A549 (cell line): Measurements from ENCODE around the gene NDUFB10. TPM values are rescaled to one million over a fixed set of nuclear protein-coding genes. Genes with fewer than 3 reads are reported as not detected.
A peak's percentile ranks its signal among the peaks of the same experiment; 100 is the strongest.

Experiments used
- ATAC-seq, 2 experiments: fragments of 200-7000 bp in 1 of 2; fragments of >200 bp in 1 of 2; cut with Nextera tagmentation in 1 of 2; cut with Tn5 transposase in 1 of 2; 3 replicates each; pipeline versions ENCODE4 v1.8.0 to v1.9.1; 2018 to 2020; ENCODE audit warnings: mild to moderate bottlenecking in 1 of 2, moderate library complexity in 1 of 2
- CTCF ChIA-PET: fragments of 300-600 bp; sonication (Branson Sonifier 250); formaldehyde crosslinking; extraction: SDS; loops from one replicate; lab custom pipeline; 2021; ENCODE audit warnings: antibody characterized with exemption, inconsistent platforms; lab: Yijun Ruan, JAX
- POLR2A ChIA-PET: fragments of 350-600 bp; formaldehyde crosslinking; extraction: SDS; loops from one replicate; lab custom pipeline; 2021; ENCODE audit warnings: antibody characterized with exemption, inconsistent platforms; lab: Yijun Ruan, JAX
- DNase-seq, 2 experiments: peaks; one replicate each; pipeline versions ENCODE4 v3.0.0 to v3.0.0-alpha.2; 2011 to 2016; ENCODE audit warnings: low read depth in 1 of 2, low spot score in 1 of 2
- FAIRE-seq: peaks from 2 replicates; lab custom pipeline; 2011; peaks lifted over from hg19 to GRCh38; lab: Jason Lieb, UNC
- H3K27ac ChIP-seq, 2 experiments: fragments of >200 bp; sonication (Bioruptor Twin); formaldehyde crosslinking; 3 replicates each; pipeline ENCODE4 v1.5.1; 2016 to 2017
- H3K4me1 ChIP-seq: fragments of >200 bp; sonication (Bioruptor Twin); formaldehyde crosslinking; 3 replicates; pipeline ENCODE4 v1.6.1; 2016
- H3K4me2 ChIP-seq: fragments of >200 bp; sonication (Bioruptor Twin); formaldehyde crosslinking; 3 replicates; pipeline ENCODE4 v1.6.1; 2016
- H3K4me3 ChIP-seq: fragments of >200 bp; sonication (Bioruptor Twin); formaldehyde crosslinking; 3 replicates; pipeline ENCODE4 v1.5.1; 2016
- H3K9me3 ChIP-seq: fragments of >200 bp; sonication (Bioruptor Twin); formaldehyde crosslinking; 3 replicates; pipeline ENCODE4 v1.6.1; 2016
- CEBPB ChIP-seq, 2 experiments: fragments of >200 bp in 1 of 2; sonication (Bioruptor Twin) in 1 of 2; formaldehyde crosslinking in 1 of 2; IDR thresholded peaks; 2 replicates each; pipeline ENCODE4 v1.6.1; 2012 to 2016
- EHF ChIP-seq: fragments of 250-450 bp; sonication (Bioruptor Pico); IDR thresholded peaks from 2 replicates; pipeline ENCODE4 v1.5.0; 2020; ENCODE audit warnings: mild to moderate bottlenecking
- EP300 ChIP-seq, 2 experiments: fragments of >200 bp; sonication (Bioruptor Twin); formaldehyde crosslinking; IDR thresholded peaks; 2 replicates in 1 of 2; 3 replicates in 1 of 2; pipeline ENCODE4 v1.6.1; 2016 to 2017
- FOSB ChIP-seq: fragments of 250-450 bp; sonication (Bioruptor Pico); IDR thresholded peaks from 2 replicates; pipeline ENCODE4 v1.5.0; 2020; ENCODE audit warnings: mild to moderate bottlenecking, moderate library complexity
- FOSL2 ChIP-seq, 2 experiments: fragments of 450-650 bp in 1 of 2; fragments of >200 bp in 1 of 2; sonication (Bioruptor Twin) in 1 of 2; formaldehyde crosslinking; IDR thresholded peaks; 2 replicates each; pipeline versions ENCODE4 v1.5.0 to v1.6.1; 2016 to 2020; ENCODE audit warnings: mild to moderate bottlenecking in 1 of 2, moderate library complexity in 1 of 2
- GATA3 ChIP-seq: IDR thresholded peaks from 2 replicates; pipeline ENCODE4 v1.6.1; 2012; ENCODE audit warnings: borderline replicate concordance
- HOXA7 ChIP-seq: fragments of 250-450 bp; sonication (Bioruptor Pico); IDR thresholded peaks from 2 replicates; pipeline ENCODE4 v1.5.0; 2020; ENCODE audit warnings: mild to moderate bottlenecking, moderate library complexity
- MAFK ChIP-seq: fragments of 450-650 bp; IDR thresholded peaks from 2 replicates; pipeline ENCODE4 v1.6.1; 2014; ENCODE audit not compliant: partially characterized antibody
- RFX5 ChIP-seq: fragments of 450-650 bp; IDR thresholded peaks from 2 replicates; pipeline ENCODE4 v1.7.1; 2014; ENCODE audit warnings: antibody characterized with exemption, mild to moderate bottlenecking, moderate library complexity
- TFCP2L1 ChIP-seq: fragments of 250-450 bp; sonication (Bioruptor Pico); IDR thresholded peaks from 2 replicates; pipeline ENCODE4 v1.5.0; 2021; ENCODE audit warnings: mild to moderate bottlenecking
- TP53 ChIP-seq: fragments of 250-450 bp; sonication (Bioruptor Pico); IDR thresholded peaks from 2 replicates; pipeline ENCODE4 v1.5.0; 2021; ENCODE audit warnings: mild to moderate bottlenecking, moderate library complexity
- ZNF302 ChIP-seq: fragments of 250-450 bp; sonication (Bioruptor Pico); IDR thresholded peaks from 2 replicates; pipeline ENCODE4 v1.9.0; 2021; ENCODE audit warnings: inconsistent platforms, mild to moderate bottlenecking, moderate library complexity
- WGBS: methylation state at CpG from one replicate; pipeline ENCODE4 v1.1.6; 2017; ENCODE audit errors: missing lambda C conversion rate; 5-methylcytosine and 5-hydroxymethylcytosine counted together
- polyA plus RNA-seq, 4 experiments: library from polyadenylated mRNA; depleted of rRNA in 3 of 4; stranded (reverse); fragments of >200 nt; fragmentation: RNase III in 1 of 4; extraction: RNeasy Plus Mini Kit Qiagen cat#74134 plus additional on column Dnase treatment in 1 of 4; gene quantifications; 2 replicates in 3 of 4; 3 replicates in 1 of 4; pipeline ENCODE4 v1.2.3, GENCODE V29; 2011 to 2017
- TF ChIP-seq, protein P1 (sequence below): fragments of >200 bp; sonication (Bioruptor Twin); formaldehyde crosslinking; IDR thresholded peaks from 3 replicates; pipeline ENCODE4 v1.6.1; 2016
- TF ChIP-seq, protein P2 (sequence below): fragments of >200 bp; sonication (Bioruptor Twin); formaldehyde crosslinking; IDR thresholded peaks from 2 replicates; pipeline ENCODE4 v1.6.1; 2016
- TF ChIP-seq, protein P3 (sequence below): IDR thresholded peaks from 2 replicates; pipeline ENCODE4 v1.6.1; 2012; ENCODE audit warnings: low read depth, borderline replicate concordance
- TF ChIP-seq, protein P4 (sequence below): IDR thresholded peaks from 2 replicates; pipeline ENCODE4 v1.6.1; 2012

NDUFB10 gene
- polyA plus RNA-seq, 2 of the 4 experiments (the other 2 are of a cell fraction), result 198 to 389 TPM

DNA sequence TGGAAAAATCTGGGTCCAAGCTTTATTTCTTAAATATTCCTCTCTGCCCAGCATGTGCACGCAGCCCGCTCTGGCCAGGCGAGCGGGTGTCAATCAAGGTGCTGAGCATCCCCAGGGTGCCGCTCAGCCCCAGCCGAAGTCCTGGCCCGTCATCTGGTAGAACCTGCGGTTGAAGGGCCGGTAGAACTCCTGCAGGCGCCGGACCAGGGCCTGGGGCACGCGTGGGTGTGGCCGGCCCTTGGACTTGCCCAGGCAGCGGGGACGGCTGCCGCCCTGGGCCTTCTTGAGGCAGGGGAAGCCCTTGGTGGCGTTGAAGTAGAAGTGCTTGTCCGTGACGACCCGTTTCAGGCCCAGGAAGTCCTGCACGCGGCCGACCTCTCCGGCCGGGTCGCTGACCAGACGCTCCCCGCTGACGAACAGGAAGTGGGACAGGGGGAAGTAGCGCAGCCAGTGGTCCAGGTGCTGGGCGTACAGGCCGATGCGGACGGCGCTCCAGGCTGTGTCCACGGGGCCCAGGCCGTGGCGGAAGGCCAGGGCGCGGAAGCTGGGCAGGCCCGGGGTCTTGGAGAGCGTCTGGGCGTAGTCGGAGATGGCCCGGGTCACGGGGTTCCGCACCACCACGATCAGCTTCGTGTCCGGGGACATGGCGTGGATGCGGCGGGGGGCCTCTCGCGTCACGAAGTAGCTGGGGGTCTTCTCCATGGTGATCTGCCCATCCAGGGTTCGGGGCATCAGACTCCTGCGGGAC lies 47.7 kb upstream of the NDUFB10 start:
- 97% methylated on average over 48 of the region's 59 CpGs for WGBS
- no peak overlapping the region for H3K4me3 ChIP-seq
- no peak for FAIRE-seq
- no peak for DNase-seq
- no peak for ATAC-seq
- H3K4me2 ChIP-seq, result no peak overlapping the region
- no peaks in the 10 kb centered on the region for H3K9me3 ChIP-seq
- TF ChIP-seq RFX5, result no peak
- no peak for TF ChIP-seq EP300 (IDR thresholded peaks at IDR 0.05)
- TF ChIP-seq, protein P1, sequence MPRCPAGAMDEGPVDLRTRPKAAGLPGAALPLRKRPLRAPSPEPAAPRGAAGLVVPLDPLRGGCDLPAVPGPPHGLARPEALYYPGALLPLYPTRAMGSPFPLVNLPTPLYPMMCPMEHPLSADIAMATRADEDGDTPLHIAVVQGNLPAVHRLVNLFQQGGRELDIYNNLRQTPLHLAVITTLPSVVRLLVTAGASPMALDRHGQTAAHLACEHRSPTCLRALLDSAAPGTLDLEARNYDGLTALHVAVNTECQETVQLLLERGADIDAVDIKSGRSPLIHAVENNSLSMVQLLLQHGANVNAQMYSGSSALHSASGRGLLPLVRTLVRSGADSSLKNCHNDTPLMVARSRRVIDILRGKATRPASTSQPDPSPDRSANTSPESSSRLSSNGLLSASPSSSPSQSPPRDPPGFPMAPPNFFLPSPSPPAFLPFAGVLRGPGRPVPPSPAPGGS, result no peak
- no peak for TF ChIP-seq EHF (CRISPR knock-in tag)
- ChIA-PET POLR2A (no interaction called here), CTCF (interaction anchor here (0.7 to 1.5 kb wide), 3 partner anchors 12 to 49 kb away, joined by 3 to 4 read pairs (median 3); no protein-coding TSS in a partner anchor)
- peaks cover 34% of the 10 kb centered on the region for H3K4me1 ChIP-seq
- H3K27ac ChIP-seq, result no peak overlapping the region

DNA sequence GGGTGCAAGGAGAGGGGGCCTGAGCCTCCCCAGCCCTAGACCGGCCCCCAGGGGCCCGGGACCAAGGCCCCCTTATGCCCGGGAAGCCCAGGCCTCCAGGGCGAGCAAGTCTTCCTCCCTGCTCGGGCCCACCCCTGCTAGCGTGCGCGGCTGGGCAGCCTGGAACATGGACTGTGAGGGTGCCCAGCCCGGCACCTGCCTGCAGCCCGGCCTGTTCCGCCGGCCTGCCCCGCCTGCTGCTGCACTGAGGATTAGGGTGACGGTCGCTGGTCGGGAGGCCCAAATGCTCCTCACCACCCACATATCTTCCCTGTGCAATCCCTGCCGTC lies 47.2 kb upstream of the NDUFB10 start:
- no peak for DNase-seq
- POLR2A ChIA-PET, result no interaction called here
- WGBS, result 93% methylated on average over 9 of the region's 17 CpGs

DNA sequence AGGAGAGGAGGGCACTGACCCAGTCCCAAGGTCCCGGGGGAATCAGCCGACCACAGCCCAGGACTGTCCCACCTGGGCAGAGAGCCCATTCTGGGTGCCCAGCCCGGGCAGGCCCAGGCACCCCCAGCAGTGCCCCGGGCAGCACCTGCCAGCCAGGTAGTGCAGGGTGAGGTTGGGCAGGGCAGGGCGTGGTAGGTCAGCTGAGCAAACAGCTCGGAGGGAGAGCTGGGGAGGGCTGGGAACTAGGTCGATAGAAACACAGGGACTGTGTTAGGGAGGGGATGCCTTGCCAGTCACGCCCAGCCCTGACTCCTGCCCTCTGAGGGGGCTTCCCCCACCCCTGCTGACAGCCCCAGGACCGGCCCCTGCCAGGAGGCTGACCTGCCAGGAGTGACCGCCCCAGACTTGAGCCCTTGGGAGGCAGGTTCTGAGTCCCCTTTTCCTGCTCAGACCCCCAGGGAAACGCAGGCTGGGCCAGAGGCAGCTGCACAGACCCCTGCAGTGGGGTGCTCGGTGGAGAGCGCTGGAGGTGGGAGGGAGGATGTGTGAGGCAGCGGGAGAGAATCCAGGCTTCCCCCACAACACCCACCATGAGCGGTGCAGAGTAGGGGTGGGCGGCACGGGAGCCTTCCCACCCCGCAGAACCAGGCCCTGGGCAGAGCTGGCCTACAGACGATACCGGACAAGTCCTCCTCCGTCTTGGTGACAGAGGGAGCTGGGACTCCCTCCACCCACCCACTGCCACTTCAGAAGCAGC lies 45.8 kb upstream of the NDUFB10 start:
- Histone ChIP-seq H3K27ac (peak overlapping the region; percentile 38 to 75; a peak in 5 of 6 replicates), H3K9me3 (no peaks in the 10 kb centered on the region), H3K4me1 (peaks cover 35% of the 10 kb centered on the region), H3K4me3 (no peak overlapping the region), H3K4me2 (peak overlapping the region; percentile 38; the same call in 2 of the 3 replicates)
- no peak for TF ChIP-seq FOSB (CRISPR knock-in tag)
- TF ChIP-seq, protein P2, sequence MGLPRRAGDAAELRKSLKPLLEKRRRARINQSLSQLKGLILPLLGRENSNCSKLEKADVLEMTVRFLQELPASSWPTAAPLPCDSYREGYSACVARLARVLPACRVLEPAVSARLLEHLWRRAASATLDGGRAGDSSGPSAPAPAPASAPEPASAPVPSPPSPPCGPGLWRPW, result no peak
- TF ChIP-seq ZNF302 (CRISPR knock-in tag), result no peak
- TF ChIP-seq, protein P3, sequence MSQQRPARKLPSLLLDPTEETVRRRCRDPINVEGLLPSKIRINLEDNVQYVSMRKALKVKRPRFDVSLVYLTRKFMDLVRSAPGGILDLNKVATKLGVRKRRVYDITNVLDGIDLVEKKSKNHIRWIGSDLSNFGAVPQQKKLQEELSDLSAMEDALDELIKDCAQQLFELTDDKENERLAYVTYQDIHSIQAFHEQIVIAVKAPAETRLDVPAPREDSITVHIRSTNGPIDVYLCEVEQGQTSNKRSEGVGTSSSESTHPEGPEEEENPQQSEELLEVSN, result no peak
- TF ChIP-seq GATA3, result no peak
- TF ChIP-seq MAFK, result no peak
- TF ChIP-seq HOXA7 (CRISPR knock-in tag), result no peak
- WGBS, result 63% methylated on average over 19 of the region's 21 CpGs
- DNase-seq (no peak), ATAC-seq (peak in 1 of 2 experiments; percentile 22; a peak in 3 of 6 replicates), FAIRE-seq (no peak)
- POLR2A ChIA-PET, result no interaction called here
- CTCF ChIA-PET, result interaction anchor here (1.5 to 4.4 kb wide), 2 partner anchors 10 to 15 kb away, joined by 5 to 27 read pairs; no protein-coding TSS in a partner anchor

More for the DNA sequence above, 47.2 kb upstream of the NDUFB10 start:
- Histone ChIP-seq H3K27ac (no peak overlapping the region), H3K4me3 (no peak overlapping the region), H3K4me2 (no peak overlapping the region), H3K9me3 (no peaks in the 10 kb centered on the region), H3K4me1 (peaks cover 34% of the 10 kb centered on the region)
- no peak for ATAC-seq
- CTCF ChIA-PET, result interaction anchor here (1.1 to 1.5 kb wide), 2 partner anchors 13 to 29 kb away, joined by 3 to 4 read pairs; no protein-coding TSS in a partner anchor
- TF ChIP-seq TP53 (CRISPR knock-in tag) (no peak), TFCP2L1 (CRISPR knock-in tag) (no peak), FOSL2 (IDR thresholded peaks at IDR 0.05) (no peak), FOSL2 (CRISPR knock-in tag; IDR thresholded peaks at IDR 0.05) (no peak), FOSB (CRISPR knock-in tag) (no peak), EP300 (IDR thresholded peaks at IDR 0.05) (no peak), CEBPB (IDR thresholded peaks at IDR 0.05) (no peak)
- TF ChIP-seq, protein P4, sequence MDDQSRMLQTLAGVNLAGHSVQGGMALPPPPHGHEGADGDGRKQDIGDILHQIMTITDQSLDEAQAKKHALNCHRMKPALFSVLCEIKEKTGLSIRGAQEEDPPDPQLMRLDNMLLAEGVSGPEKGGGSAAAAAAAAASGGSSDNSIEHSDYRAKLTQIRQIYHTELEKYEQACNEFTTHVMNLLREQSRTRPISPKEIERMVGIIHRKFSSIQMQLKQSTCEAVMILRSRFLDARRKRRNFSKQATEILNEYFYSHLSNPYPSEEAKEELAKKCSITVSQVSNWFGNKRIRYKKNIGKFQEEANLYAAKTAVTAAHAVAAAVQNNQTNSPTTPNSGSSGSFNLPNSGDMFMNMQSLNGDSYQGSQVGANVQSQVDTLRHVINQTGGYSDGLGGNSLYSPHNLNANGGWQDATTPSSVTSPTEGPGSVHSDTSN, result no peak
- no peak for FAIRE-seq
